Peyer's patch (tissue), 4 donors: ENCODE measurements around the gene CHKB. TPM values are rescaled to one million over a fixed set of nuclear protein-coding genes. Genes with fewer than 3 reads are reported as not detected.

Source experiments
- DNase-seq, 3 donors: peaks; one replicate each; pipeline ENCODE4 v3.0.0-alpha.2; 2017 to 2019
- H3K27ac ChIP-seq, 4 donors: fragments of 200-600 bp; sonication (generic); one replicate each; pipeline ENCODE4 v1.5.1; 2016 to 2019
- H3K27me3 ChIP-seq, 2 donors: fragments of 200-600 bp; sonication (generic); one replicate each; pipeline ENCODE4 v1.5.1; 2019
- H3K36me3 ChIP-seq, 3 donors: fragments of 200-600 bp; sonication (generic); one replicate each; pipeline ENCODE4 v1.5.1; 2016 to 2019
- H3K4me1 ChIP-seq, 4 donors: fragments of 200-600 bp; sonication (generic); one replicate each; pipeline ENCODE4 v1.5.1; 2016 to 2019
- H3K4me3 ChIP-seq, 4 donors: fragments of 200-600 bp; sonication (generic); 1 replicate in 3 of 4; 2 replicates in 1 of 4; pipeline ENCODE4 v1.5.1; 2016 to 2019; ENCODE audit warnings: mild to moderate bottlenecking in 1 of 4
- H3K9me3 ChIP-seq, 4 donors: fragments of 200-600 bp; sonication (generic); one replicate each; pipeline ENCODE4 v1.5.1; 2016 to 2019; ENCODE audit warnings: mild to moderate bottlenecking in 1 of 4
- CTCF ChIP-seq, 6 experiments: fragments of 450-650 bp in 4 of 6; fragments of 200-600 bp in 2 of 6; sonication (generic) in 1 of 6; IDR thresholded peaks; one replicate each; pipeline ENCODE4 v1.5.1; 2017 to 2019; ENCODE audit warnings: antibody characterized with exemption in 6 of 6, mild to moderate bottlenecking in 3 of 6, moderate library complexity in 1 of 6
- POLR2A ChIP-seq, 2 donors: fragments of 450-650 bp; IDR thresholded peaks; one replicate each; pipeline ENCODE4 v1.5.1; 2017; ENCODE audit warnings: antibody characterized with exemption in 2 of 2, mild to moderate bottlenecking in 2 of 2, moderate library complexity in 2 of 2
- total RNA-seq, 4 donors: library from RNA; depleted of rRNA; stranded (reverse); fragments of >200 nt; gene quantifications; one replicate each; pipeline ENCODE4 v1.1.0, GENCODE V29; 2016

The CHKB gene
- total RNA-seq, 4 donors from 2014 or later, result 111 to 278 (median 156) TPM

GRCh38 chr22:50606165-50606945 lies 23.7 kb upstream of the CHKB start:
- Histone ChIP-seq H3K4me1 (no peaks in the 10 kb centered on the region), H3K27ac (no peak overlapping the region), H3K9me3 (no peaks in the 10 kb centered on the region), H3K36me3 (no peaks in the 10 kb centered on the region), H3K27me3 (peaks cover 0 to 19% of the 10 kb centered on the region in 2 donors), H3K4me3 (no peak overlapping the region)
- TF ChIP-seq POLR2A (IDR thresholded peaks at IDR 0.05), result no peak
- no peak for TF ChIP-seq CTCF (IDR thresholded peaks at IDR 0.05)
- DNase-seq, result no peak

GRCh38 chr22:50605613-50606074 lies 23.0 kb upstream of the CHKB start:
- Histone ChIP-seq H3K27ac (no peak overlapping the region), H3K4me3 (no peak overlapping the region), H3K36me3 (no peaks in the 10 kb centered on the region), H3K9me3 (no peaks in the 10 kb centered on the region), H3K27me3 (peaks cover 0 to 25% of the 10 kb centered on the region in 2 donors), H3K4me1 (peaks cover 0 to 6% (median 2%) of the 10 kb centered on the region in 4 donors)
- TF ChIP-seq CTCF (IDR thresholded peaks at IDR 0.05) (no peak), POLR2A (IDR thresholded peaks at IDR 0.05) (no peak)
- no peak for DNase-seq

- DNase-seq, result no peak
- no peaks in the 10 kb centered on the region for H3K9me3 ChIP-seq
- no peak overlapping the region for H3K27ac ChIP-seq
- no peak for TF ChIP-seq POLR2A (IDR thresholded peaks at IDR 0.05)
- TF ChIP-seq CTCF (IDR thresholded peaks at IDR 0.05), result no peak
- no peak overlapping the region for H3K4me3 ChIP-seq
- no peaks in the 10 kb centered on the region for H3K36me3 ChIP-seq
- peaks cover 0 to 27% of the 10 kb centered on the region in 2 donors for H3K27me3 ChIP-seq
- H3K4me1 ChIP-seq, result peaks cover 0 to 9% (median 4%) of the 10 kb centered on the region in 4 donors
These were observed 22.5 kb upstream of the CHKB start for GRCh38 chr22:50605002-50605612.

GRCh38 chr22:50604256-50605001 lies 21.8 kb upstream of the CHKB start:
- no peak for DNase-seq
- no peak overlapping the region for H3K27ac ChIP-seq
- TF ChIP-seq CTCF (IDR thresholded peaks at IDR 0.05) (no peak), POLR2A (IDR thresholded peaks at IDR 0.05) (no peak)
- peaks cover 0 to 12% (median 6%) of the 10 kb centered on the region in 4 donors for H3K4me1 ChIP-seq
- H3K27me3 ChIP-seq, result peaks cover 0 to 33% of the 10 kb centered on the region in 2 donors
- H3K4me3 ChIP-seq, result no peak overlapping the region
- H3K36me3 ChIP-seq, result no peaks in the 10 kb centered on the region
- no peaks in the 10 kb centered on the region for H3K9me3 ChIP-seq

GRCh38 chr22:50603511-50604255 lies 21.0 kb upstream of the CHKB start:
- no peaks in the 10 kb centered on the region for H3K9me3 ChIP-seq
- no peaks in the 10 kb centered on the region for H3K36me3 ChIP-seq
- H3K4me1 ChIP-seq, result peaks cover 0 to 12% (median 6%) of the 10 kb centered on the region in 4 donors
- H3K27ac ChIP-seq, result no peak overlapping the region
- DNase-seq, result no peak
- TF ChIP-seq POLR2A (IDR thresholded peaks at IDR 0.05) (no peak), CTCF (IDR thresholded peaks at IDR 0.05) (no peak)
- H3K4me3 ChIP-seq, result no peak overlapping the region
- H3K27me3 ChIP-seq, result peaks cover 0 to 33% of the 10 kb centered on the region in 2 donors
